Large intestine (tissue), 3 donors: Measurements from ENCODE around the gene S100PBP. TPM values are rescaled to one million over a fixed set of nuclear protein-coding genes. Genes with fewer than 3 reads are reported as not detected.
A peak's percentile ranks its signal among the peaks of the same experiment; 100 is the strongest.

Experiments
- DNase-seq, 2 donors: peaks; one replicate each; pipeline versions ENCODE4 v3.0.0 to v3.0.0-alpha.2; 2013
- H3K27ac ChIP-seq: one replicate; pipeline ENCODE4 v1.5.1; 2013; ENCODE audit warnings: low read length
- H3K27me3 ChIP-seq: 2 replicates; pipeline ENCODE4 v1.6.1; 2013; ENCODE audit warnings: low read length; ENCODE audit not compliant: control insufficient read depth, insufficient read depth
- H3K36me3 ChIP-seq: 2 replicates; pipeline ENCODE4 v1.6.1; 2013; ENCODE audit warnings: low read length; ENCODE audit not compliant: control insufficient read depth, insufficient read depth
- H3K4me1 ChIP-seq: one replicate; pipeline ENCODE4 v1.6.1; 2013; ENCODE audit warnings: low read length; ENCODE audit not compliant: control insufficient read depth, insufficient read depth
- H3K4me3 ChIP-seq: one replicate; pipeline ENCODE4 v1.5.1; 2013; ENCODE audit warnings: low read length
- H3K9me3 ChIP-seq: one replicate; pipeline ENCODE4 v1.6.1; 2013; ENCODE audit warnings: mild to moderate bottlenecking, low read depth, low read length, moderate library complexity; ENCODE audit not compliant: control insufficient read depth
- WGBS: methylation state at CpG from one replicate; pipeline ENCODE4 v1.1.5; 2013; ENCODE audit warnings: low lambda C conversion rate; ENCODE audit not compliant: insufficient coverage; 5-methylcytosine and 5-hydroxymethylcytosine counted together
- polyA plus RNA-seq: library from polyadenylated mRNA; unstranded; fragments of 120-200 nt; gene quantifications from one replicate; pipeline ENCODE4 v1.2.1, GENCODE V29; 2013

S100PBP gene
- polyA plus RNA-seq, 1 donor = 27.5 TPM

DNA sequence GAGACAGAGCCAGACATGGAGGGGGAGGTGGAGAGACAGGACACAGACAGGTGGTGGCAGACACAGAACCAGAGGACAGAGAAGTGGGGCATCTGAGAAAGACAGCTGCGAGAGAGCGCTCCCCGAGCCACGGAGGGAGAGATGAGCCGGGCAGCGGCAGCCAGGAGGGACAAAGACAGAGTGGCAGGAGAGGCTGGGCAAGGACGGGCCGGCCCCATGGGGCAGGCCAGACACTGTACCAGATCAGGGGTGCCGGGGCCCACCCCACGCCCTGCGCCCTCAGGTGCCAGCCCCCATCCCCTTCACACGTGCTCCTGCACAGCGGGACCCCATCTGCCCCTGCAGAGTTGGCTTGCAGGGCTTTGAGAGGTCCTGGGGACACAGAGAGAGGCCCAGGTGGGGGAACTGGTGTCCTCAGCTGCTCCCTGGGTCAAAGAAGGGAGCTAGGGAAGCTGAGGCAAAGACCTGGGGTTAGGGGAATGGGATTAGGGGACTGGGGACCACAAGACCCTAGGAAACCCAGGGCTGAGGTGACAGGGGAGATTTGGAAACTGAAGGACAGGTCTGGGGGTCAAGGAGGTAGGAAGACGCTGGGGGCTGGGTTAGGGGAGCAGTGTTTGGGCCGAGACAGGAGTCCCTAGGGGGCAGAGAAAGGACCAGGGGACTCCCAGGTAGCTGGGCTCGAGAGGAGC is 52.6 kb downstream of the S100PBP start:
- H3K27me3 ChIP-seq = peaks cover 22% of the 10 kb centered on the region
- no peak overlapping the region for H3K27ac ChIP-seq
- peaks cover 4% of the 10 kb centered on the region for H3K36me3 ChIP-seq

DNA sequence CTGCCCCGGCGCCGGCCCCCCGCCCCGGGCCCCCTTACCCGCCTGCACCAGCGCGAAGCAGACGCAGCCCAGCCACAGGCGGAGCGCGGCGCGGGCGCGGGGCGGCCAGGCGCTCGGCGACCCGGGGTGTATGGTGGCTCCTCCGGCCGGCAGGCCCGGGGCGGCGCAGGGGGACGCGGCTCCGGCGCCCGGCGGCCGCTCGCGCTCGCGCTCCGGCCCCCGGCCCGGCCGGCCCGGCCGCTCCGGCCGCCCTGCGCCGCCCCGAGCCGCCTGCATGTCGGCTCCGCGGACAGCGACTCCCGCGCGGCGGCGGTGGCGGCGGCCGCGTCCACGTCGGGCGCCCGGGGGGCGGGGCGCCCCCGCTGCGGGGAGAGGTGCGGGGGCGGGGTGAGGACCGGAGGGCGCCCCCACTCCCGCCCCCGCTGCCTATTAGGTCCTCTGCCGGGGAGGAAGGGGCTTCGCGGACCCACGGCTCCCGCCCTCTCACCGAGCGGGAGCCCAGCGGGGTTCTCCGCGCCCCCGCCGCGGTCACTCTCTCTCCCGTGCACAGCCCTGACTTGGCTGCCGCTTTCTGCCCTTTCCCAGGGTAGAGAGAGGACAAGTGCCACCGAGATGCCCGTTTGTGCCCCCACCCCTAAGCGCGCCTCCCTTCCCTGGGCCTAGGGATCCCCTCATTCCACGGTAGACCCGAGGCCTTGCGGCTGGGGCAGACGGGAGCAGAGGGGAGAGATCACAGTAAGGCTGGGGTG is 53.3 kb downstream of the S100PBP start, which contains the start of gene FNDC5:
Gene FNDC5, minus strand, starts transcription at position 298 of the 749 bp plus-strand sequence.
- H3K4me3 ChIP-seq = peak within 1 kb of the TSS; percentile 37
- DNase-seq = peak in 1 of 2 donors; percentile 44

More for the DNA sequence above, 52.6 kb downstream of the S100PBP start:
- peak in 1 of 2 donors; percentile 41 for DNase-seq
- WGBS = no CpG with 5 or more reads among the region's 16 CpGs
- H3K9me3 ChIP-seq = no peaks in the 10 kb centered on the region
- H3K4me1 ChIP-seq = peaks cover 10% of the 10 kb centered on the region
- peak overlapping the region; percentile 32 for H3K4me3 ChIP-seq

DNA sequence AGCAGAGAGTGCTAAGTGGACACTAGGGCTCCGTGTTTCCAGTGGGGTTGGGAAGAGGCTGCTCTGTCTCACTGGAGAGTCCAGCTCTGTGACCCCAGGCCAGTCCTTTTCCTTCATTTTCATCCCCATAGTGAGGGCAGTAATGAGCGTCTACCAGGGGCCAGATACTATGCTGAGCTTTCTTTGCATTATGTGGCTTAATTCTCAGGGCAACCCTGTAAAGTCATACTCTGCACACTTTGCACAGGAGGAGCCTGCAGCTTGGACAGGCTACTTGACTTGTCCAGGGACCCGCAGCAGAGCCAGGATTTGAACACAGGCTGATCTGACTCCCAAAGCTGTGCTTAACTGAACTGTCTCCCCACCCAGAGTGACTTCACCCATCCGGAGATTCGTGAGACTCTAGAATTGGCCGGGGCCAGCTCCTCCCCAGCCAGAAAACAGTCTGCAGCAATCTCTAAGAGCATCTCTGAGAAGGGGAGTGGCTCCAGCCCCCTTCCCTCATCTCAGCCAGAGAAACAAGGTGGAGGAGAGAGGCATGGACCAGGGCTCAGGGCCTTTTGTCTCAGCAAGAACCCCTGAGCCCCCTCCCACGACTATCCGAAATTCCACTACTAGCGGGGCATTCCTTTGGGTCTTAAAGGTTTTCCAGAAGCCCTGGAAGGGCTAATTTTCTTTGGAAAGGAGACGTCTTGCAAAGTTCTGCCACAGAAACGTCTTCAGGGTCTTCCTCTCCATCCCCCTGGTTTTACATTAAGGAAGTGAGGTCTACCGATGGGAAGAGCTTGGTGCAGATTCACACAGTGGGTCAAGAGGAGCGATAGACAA is 54.1 kb downstream of the S100PBP start:
- no peaks in the 10 kb centered on the region for H3K9me3 ChIP-seq
- peaks cover 22% of the 10 kb centered on the region for H3K27me3 ChIP-seq
- H3K36me3 ChIP-seq = peaks cover 4% of the 10 kb centered on the region
- DNase-seq = no peak
- no peak overlapping the region for H3K27ac ChIP-seq
- peak overlapping the region; percentile 37 for H3K4me3 ChIP-seq
- peaks cover 10% of the 10 kb centered on the region for H3K4me1 ChIP-seq
- WGBS = no CpG with 5 or more reads among the region's 13 CpGs

More for the DNA sequence above, 53.3 kb downstream of the S100PBP start, which contains the start of gene FNDC5:
- Histone ChIP-seq H3K9me3 (no peaks in the 10 kb centered on the region), H3K27ac (no peak within 1 kb of the TSS), H3K27me3 (peaks cover 22% of the 10 kb centered on the region), H3K36me3 (peaks cover 4% of the 10 kb centered on the region), H3K4me1 (peaks cover 10% of the 10 kb centered on the region)
- WGBS = no CpG with 5 or more reads among the region's 99 CpGs

DNA sequence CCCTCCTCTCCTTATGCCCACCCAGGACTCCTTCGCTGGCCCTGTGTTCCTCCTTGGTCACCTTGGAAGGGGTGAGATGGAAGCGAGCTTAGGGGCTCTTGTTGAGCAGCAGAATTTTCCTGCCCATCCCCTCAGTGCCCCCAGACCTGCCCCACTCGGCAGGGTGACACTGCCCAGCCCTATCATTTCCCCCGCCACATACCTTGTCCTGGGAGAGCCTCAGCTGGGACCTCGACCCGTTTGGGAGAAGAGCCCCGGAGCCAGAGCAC is 54.7 kb downstream of the S100PBP start:
- Histone ChIP-seq H3K27ac (no peak overlapping the region), H3K27me3 (peaks cover 22% of the 10 kb centered on the region), H3K9me3 (no peaks in the 10 kb centered on the region), H3K4me3 (no peak overlapping the region), H3K4me1 (peaks cover 10% of the 10 kb centered on the region), H3K36me3 (peaks cover 4% of the 10 kb centered on the region)
- DNase-seq = no peak
- 34% methylated on average over 4 of the region's 7 CpGs for WGBS

DNA sequence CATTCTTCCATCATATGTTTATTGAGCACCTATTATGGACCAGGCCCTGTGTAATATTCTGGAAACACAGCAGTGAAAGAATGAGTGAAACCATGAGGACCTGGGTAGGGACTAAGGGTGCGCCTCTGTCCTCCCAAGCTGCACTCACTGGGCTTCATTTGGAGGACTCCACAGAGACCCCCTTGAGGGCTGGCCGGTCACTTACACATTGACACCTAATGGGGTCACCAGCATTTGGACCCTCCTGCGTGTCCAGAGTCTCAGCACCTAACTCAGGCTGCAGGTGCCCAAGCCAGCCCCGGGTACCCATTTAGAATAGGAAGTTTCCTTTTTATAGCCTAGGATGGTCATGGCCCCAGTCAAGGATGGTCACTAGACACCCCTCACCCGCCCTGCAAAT is 56.0 kb downstream of the S100PBP start:
- H3K36me3 ChIP-seq = no peaks in the 10 kb centered on the region
- no CpG with 5 or more reads among the region's 5 CpGs for WGBS
- peaks cover 10% of the 10 kb centered on the region for H3K4me1 ChIP-seq
- no peak for DNase-seq
- H3K4me3 ChIP-seq = no peak overlapping the region
- peaks cover 23% of the 10 kb centered on the region for H3K27me3 ChIP-seq
- no peak overlapping the region for H3K27ac ChIP-seq
- H3K9me3 ChIP-seq = no peaks in the 10 kb centered on the region

DNA sequence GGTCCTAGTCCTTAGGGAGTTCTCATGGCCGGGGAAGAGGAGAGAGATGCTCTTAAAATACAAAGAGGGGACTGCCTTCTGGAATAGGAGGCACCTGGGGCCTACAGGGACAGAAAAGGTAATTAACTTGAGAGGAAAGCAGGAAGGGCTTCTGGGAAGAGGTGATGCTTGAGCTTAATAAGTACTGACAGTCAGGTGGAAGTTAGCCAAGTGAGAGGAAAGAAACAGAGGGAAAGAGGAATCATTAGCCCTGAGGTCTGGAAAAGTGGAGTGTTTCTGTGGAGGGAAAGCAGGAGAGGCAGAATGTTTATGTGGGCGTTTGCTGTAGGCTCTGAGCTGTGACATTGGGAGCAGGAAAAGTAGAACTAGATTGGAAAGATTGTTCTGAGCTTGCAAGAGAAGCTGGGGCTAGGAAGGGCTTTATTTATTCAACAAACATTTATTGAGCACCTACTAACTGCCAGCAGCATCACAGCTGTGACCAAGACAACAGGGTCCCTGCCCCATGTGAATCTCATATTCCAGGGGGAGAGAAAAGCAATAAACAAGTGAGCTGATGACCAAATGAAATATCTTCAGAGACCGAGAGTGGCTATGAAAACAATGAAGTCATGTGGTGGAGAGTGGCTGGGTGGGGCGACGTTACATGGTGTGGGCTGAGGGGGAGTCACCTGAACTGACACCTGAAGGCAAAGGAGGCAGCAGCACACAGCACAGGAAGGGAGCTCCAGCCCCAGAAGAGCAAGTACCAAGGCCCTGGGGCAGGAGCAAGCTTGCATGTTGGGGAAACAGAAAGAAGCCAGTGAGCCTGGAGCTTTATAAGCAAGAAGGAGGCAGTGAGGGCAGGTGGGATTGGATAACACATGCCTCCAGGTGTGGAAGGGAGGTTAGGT is 57.7 kb downstream of the S100PBP start:
- H3K36me3 ChIP-seq = no peaks in the 10 kb centered on the region
- no CpG with 5 or more reads among the region's 5 CpGs for WGBS
- no peak overlapping the region for H3K27ac ChIP-seq
- DNase-seq = no peak
- peaks cover 19% of the 10 kb centered on the region for H3K27me3 ChIP-seq
- H3K4me3 ChIP-seq = no peak overlapping the region
- peaks cover 6% of the 10 kb centered on the region for H3K4me1 ChIP-seq
- H3K9me3 ChIP-seq = no peaks in the 10 kb centered on the region

DNA sequence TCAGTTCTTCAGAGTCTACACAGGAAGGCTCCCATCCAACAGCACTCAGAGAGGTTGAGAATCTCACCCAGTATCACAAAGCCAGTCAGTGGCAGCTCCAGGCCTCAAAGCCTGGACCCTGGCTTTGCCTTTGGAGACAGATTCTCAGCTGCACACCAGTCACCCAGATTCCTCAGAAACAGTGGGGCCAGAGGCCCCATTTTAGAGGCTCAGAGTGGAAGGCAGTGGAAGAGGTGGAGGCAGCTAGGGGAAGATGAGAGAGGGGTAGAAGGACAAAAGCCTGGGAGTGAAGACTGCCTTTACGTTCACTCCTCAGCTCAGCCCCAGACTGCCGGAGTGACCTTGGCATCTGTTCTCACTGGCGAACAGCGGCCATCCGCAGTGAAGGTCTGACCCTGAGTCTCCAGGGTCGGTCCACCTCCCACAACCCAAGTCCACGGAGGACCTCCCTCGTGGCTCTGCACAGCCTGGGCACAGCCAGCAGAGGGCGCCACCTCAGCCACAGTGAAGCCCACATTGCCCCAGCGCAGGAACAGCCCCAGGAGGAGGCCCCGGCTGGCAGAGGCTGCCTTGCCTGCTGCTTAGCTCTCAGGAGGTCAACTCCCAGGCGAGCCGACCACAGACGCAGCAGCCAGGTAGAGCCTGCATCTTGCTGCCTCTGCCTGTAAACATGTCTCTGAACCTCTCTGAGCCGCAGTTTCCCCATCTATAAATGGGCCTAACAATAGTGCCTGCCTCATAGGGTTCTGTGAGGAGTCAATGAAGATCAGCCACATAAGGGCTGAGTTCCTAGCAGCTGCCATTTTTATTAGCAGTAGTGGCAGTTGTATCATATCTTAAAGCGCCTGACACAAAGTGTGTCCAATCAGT is 59.1 kb downstream of the S100PBP start:
- Histone ChIP-seq H3K9me3 (no peaks in the 10 kb centered on the region), H3K27me3 (peaks cover 9% of the 10 kb centered on the region), H3K4me3 (no peak overlapping the region), H3K27ac (no peak overlapping the region), H3K4me1 (no peaks in the 10 kb centered on the region), H3K36me3 (no peaks in the 10 kb centered on the region)
- no CpG with 5 or more reads among the region's 16 CpGs for WGBS
- DNase-seq = peak; percentile 37 to 42

DNA sequence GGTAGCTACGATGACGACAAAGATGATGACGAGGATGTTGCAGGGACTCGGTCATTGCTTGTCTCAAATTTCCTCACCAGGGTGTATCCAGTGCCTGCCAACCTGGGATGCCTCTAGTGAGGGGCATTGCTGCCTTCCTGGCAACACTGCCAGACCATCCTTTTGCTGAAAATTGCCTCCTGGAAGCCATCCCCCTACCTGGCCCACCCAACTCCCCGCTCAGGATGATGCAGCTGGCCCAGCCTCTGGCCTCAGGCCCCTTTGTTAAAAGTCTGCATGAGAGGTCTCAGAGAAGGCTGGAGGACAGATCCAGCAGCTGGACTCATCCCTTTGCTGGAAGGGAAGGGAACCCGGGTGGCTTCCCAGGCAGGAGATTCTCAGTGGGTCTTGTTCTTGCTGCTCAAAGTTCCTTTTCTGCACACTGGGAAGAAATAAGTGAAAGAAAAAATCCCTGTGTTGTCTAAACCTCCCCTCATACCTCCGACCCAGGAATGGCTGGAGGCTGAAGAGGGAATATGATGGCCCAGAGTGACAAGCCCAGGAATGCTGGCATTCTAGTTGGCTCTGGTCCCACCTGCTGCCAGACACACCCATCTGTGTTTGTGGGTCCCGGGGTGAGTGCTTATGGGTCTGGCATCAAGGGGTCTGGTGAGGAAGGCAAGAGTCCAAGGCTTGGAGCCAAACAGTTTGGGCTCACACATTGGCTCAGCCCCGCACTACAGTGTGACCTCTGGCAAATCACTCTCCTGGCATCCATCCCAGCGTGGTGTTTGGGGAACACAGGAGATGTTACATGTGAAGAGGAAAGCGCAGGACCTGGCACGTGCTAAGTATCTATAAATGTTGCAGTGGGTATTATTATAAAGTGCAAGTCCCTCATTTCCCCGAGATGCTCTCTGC is 60.0 kb downstream of the S100PBP start:
- Histone ChIP-seq H3K27me3 (peaks cover 2% of the 10 kb centered on the region), H3K4me3 (no peak overlapping the region), H3K36me3 (no peaks in the 10 kb centered on the region), H3K9me3 (no peaks in the 10 kb centered on the region), H3K27ac (no peak overlapping the region), H3K4me1 (no peaks in the 10 kb centered on the region)
- DNase-seq = no peak
- WGBS = no CpG with 5 or more reads among the region's 13 CpGs
